ENCODE results near the gene MRTFA.

Gene MRTFA

DNA sequence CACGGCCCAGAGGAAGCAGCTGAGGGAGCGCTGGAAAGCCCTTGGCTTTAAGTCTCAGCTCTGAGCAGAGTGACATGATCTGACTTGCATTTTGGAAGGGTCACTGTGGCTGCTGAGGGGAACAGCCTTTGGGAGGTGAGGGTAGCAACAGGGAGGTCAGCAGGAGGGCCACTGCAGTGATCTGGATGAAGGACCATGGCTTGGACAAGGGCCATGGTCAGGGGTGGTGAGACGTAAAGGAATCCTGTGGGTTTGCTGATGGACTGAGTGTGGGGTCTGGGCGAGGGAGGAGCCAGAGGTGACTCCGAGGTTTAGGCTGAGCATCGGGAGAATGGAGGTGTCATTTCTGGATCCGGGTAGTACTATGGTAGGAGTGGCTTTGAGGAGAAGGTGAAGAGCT, 232.9 kb downstream of the MRTFA start:
- Histone ChIP-seq H4K8ac (ENCODE audit: low read depth, low read length) (no peak overlapping the region), H3K79me1 (ENCODE audit: low read depth, low read length) (peaks cover 9% of the 10 kb centered on the region), H3K27me3 (ENCODE audit: control insufficient read depth in 3 of 3, insufficient read depth in 3 of 3, low read depth in 1 of 3, low read length in 3 of 3) (no peaks in the 10 kb centered on the region), H3K4me3 (ENCODE audit: low read length in 2 of 2) (no peak overlapping the region), H3K9me3 (replicated peaks in 1 of 2; ENCODE audit: control insufficient read depth in 2 of 2, insufficient read depth in 1 of 2, low read depth in 1 of 2, low read length in 2 of 2) (no peaks in the 10 kb centered on the region), H3K14ac (ENCODE audit: low read length) (no peak overlapping the region), H2BK12ac (ENCODE audit: low read length) (no peak overlapping the region), H3K23ac (ENCODE audit: low read depth, low read length, poor library complexity) (no peak overlapping the region), H2AK5ac (ENCODE audit: low read depth, low read length) (no peak overlapping the region), H3K4ac (ENCODE audit: low read length) (no peak overlapping the region), H3K4me1 (ENCODE audit: control insufficient read depth in 2 of 2, insufficient read depth in 1 of 2, low read depth in 1 of 2, low read length in 2 of 2) (no peaks in the 10 kb centered on the region), H3K4me2 (ENCODE audit: insufficient read depth, low read length, poor library complexity, severe bottlenecking) (no peak overlapping the region), H2BK120ac (ENCODE audit: low read depth, low read length) (no peak overlapping the region), H2AFZ (ENCODE audit: low read length) (no peak overlapping the region), H2BK5ac (ENCODE audit: low read length) (no peak overlapping the region), H4K91ac (ENCODE audit: low read depth, low read length, poor library complexity) (no peak overlapping the region), H2BK15ac (ENCODE audit: low read length) (no peak overlapping the region), H3K18ac (ENCODE audit: low read length) (no peak overlapping the region), H3K27ac (replicated peaks; ENCODE audit: low read length) (no peak overlapping the region), H3K9ac (ENCODE audit: low read depth, low read length, poor library complexity) (no peak overlapping the region), H3K36me3 (replicated peaks in 1 of 2; ENCODE audit: control insufficient read depth in 2 of 2, insufficient read depth in 2 of 2, low read length in 2 of 2) (peaks cover 42 to 80% of the 10 kb centered on the region in 2 donors)
- DNase-seq (ENCODE audit: low spot score) = no peak
- no CpG with 5 or more reads among the region's 7 CpGs for WGBS, 2 donors (ENCODE audit: extremely low coverage in 2 of 2, insufficient read length in 2 of 2, insufficient replicate concordance in 1 of 2)

GRCh38 chr22:40403141-40403540, 233.4 kb downstream of the MRTFA start:
- Histone ChIP-seq H3K27ac (replicated peaks; ENCODE audit: low read length) (no peak overlapping the region), H2BK5ac (ENCODE audit: low read length) (no peak overlapping the region), H2AFZ (ENCODE audit: low read length) (no peak overlapping the region), H4K91ac (ENCODE audit: low read depth, low read length, poor library complexity) (no peak overlapping the region), H3K14ac (ENCODE audit: low read length) (no peak overlapping the region), H2BK12ac (ENCODE audit: low read length) (no peak overlapping the region), H3K9me3 (replicated peaks in 1 of 2; ENCODE audit: control insufficient read depth in 2 of 2, insufficient read depth in 1 of 2, low read depth in 1 of 2, low read length in 2 of 2) (no peaks in the 10 kb centered on the region), H3K18ac (ENCODE audit: low read length) (no peak overlapping the region), H2AK5ac (ENCODE audit: low read depth, low read length) (no peak overlapping the region), H3K4me1 (ENCODE audit: control insufficient read depth in 2 of 2, insufficient read depth in 1 of 2, low read depth in 1 of 2, low read length in 2 of 2) (no peaks in the 10 kb centered on the region), H3K23ac (ENCODE audit: low read depth, low read length, poor library complexity) (no peak overlapping the region), H3K79me1 (ENCODE audit: low read depth, low read length) (peaks cover 9% of the 10 kb centered on the region), H4K8ac (ENCODE audit: low read depth, low read length) (no peak overlapping the region), H2BK120ac (ENCODE audit: low read depth, low read length) (no peak overlapping the region), H3K9ac (ENCODE audit: low read depth, low read length, poor library complexity) (no peak overlapping the region), H3K36me3 (replicated peaks in 1 of 2; ENCODE audit: control insufficient read depth in 2 of 2, insufficient read depth in 2 of 2, low read length in 2 of 2) (peaks cover 39 to 75% of the 10 kb centered on the region in 2 donors), H3K27me3 (ENCODE audit: control insufficient read depth in 3 of 3, insufficient read depth in 3 of 3, low read depth in 1 of 3, low read length in 3 of 3) (no peaks in the 10 kb centered on the region), H2BK15ac (ENCODE audit: low read length) (no peak overlapping the region), H3K4me3 (ENCODE audit: low read length in 2 of 2) (no peak overlapping the region), H3K4ac (ENCODE audit: low read length) (no peak overlapping the region), H3K4me2 (ENCODE audit: insufficient read depth, low read length, poor library complexity, severe bottlenecking) (no peak overlapping the region)
- DNase-seq (ENCODE audit: low spot score) = no peak
- no CpG with 5 or more reads among the region's 3 CpGs for WGBS, 2 donors (ENCODE audit: extremely low coverage in 2 of 2, insufficient read length in 2 of 2, insufficient replicate concordance in 1 of 2)

- Histone ChIP-seq H4K91ac (ENCODE audit: low read depth, low read length, poor library complexity) (no peak overlapping the region), H3K36me3 (replicated peaks in 1 of 2; ENCODE audit: control insufficient read depth in 2 of 2, insufficient read depth in 2 of 2, low read length in 2 of 2) (peaks cover 28 to 64% of the 10 kb centered on the region in 2 donors), H3K4me3 (ENCODE audit: low read length in 2 of 2) (no peak overlapping the region), H3K14ac (ENCODE audit: low read length) (no peak overlapping the region), H4K8ac (ENCODE audit: low read depth, low read length) (no peak overlapping the region), H3K9ac (ENCODE audit: low read depth, low read length, poor library complexity) (no peak overlapping the region), H3K79me1 (ENCODE audit: low read depth, low read length) (peaks cover 6% of the 10 kb centered on the region), H3K18ac (ENCODE audit: low read length) (no peak overlapping the region), H2BK5ac (ENCODE audit: low read length) (no peak overlapping the region), H3K4me2 (ENCODE audit: insufficient read depth, low read length, poor library complexity, severe bottlenecking) (no peak overlapping the region), H3K27me3 (ENCODE audit: control insufficient read depth in 3 of 3, insufficient read depth in 3 of 3, low read depth in 1 of 3, low read length in 3 of 3) (no peaks in the 10 kb centered on the region), H3K27ac (replicated peaks; ENCODE audit: low read length) (no peak overlapping the region), H2BK12ac (ENCODE audit: low read length) (no peak overlapping the region), H2AFZ (ENCODE audit: low read length) (no peak overlapping the region), H2AK5ac (ENCODE audit: low read depth, low read length) (no peak overlapping the region), H3K4ac (ENCODE audit: low read length) (no peak overlapping the region), H3K23ac (ENCODE audit: low read depth, low read length, poor library complexity) (no peak overlapping the region), H3K9me3 (replicated peaks in 1 of 2; ENCODE audit: control insufficient read depth in 2 of 2, insufficient read depth in 1 of 2, low read depth in 1 of 2, low read length in 2 of 2) (no peaks in the 10 kb centered on the region), H2BK120ac (ENCODE audit: low read depth, low read length) (no peak overlapping the region), H2BK15ac (ENCODE audit: low read length) (no peak overlapping the region), H3K4me1 (ENCODE audit: control insufficient read depth in 2 of 2, insufficient read depth in 1 of 2, low read depth in 1 of 2, low read length in 2 of 2) (peaks cover 3 to 4% of the 10 kb centered on the region in 2 donors)
- no CpG with 5 or more reads among the region's 8 CpGs for WGBS, 2 donors (ENCODE audit: extremely low coverage in 2 of 2, insufficient read length in 2 of 2, insufficient replicate concordance in 1 of 2)
- no peak for DNase-seq (ENCODE audit: low spot score)
These were observed 234.5 kb downstream of the MRTFA start for GRCh38 chr22:40401981-40402406.

DNA sequence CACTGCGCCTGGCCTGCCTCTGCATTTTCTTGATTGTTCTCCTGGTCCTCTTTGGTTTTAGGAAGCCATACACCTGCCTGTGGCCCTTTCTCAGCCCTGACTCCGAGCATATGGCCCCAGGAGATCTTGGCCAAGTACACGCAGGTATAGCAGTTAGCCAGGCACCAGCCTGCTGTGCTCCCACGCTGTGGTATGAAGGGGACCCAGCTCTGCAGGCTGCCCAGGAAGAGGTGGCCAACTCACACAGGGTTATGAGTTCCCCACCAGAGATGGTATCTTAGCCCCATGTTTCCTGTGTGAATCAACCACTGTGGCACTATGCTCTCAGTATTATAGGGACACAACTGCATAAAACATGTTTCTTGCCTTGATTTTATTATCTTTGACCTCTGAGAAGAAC, 235.0 kb downstream of the MRTFA start:
- peaks cover 5% of the 10 kb centered on the region for H3K79me1 ChIP-seq (ENCODE audit: low read depth, low read length)
- no peak overlapping the region for H3K18ac ChIP-seq (ENCODE audit: low read length)
- no peaks in the 10 kb centered on the region for H3K9me3 ChIP-seq (replicated peaks in 1 of 2; ENCODE audit: control insufficient read depth in 2 of 2, insufficient read depth in 1 of 2, low read depth in 1 of 2, low read length in 2 of 2)
- no peak overlapping the region for H4K8ac ChIP-seq (ENCODE audit: low read depth, low read length)
- DNase-seq (ENCODE audit: low spot score) = no peak
- no peak overlapping the region for H4K91ac ChIP-seq (ENCODE audit: low read depth, low read length, poor library complexity)
- H3K36me3 ChIP-seq (replicated peaks in 1 of 2; ENCODE audit: control insufficient read depth in 2 of 2, insufficient read depth in 2 of 2, low read length in 2 of 2) = peaks cover 24 to 59% of the 10 kb centered on the region in 2 donors
- no peak overlapping the region for H3K23ac ChIP-seq (ENCODE audit: low read depth, low read length, poor library complexity)
- H2AK5ac ChIP-seq (ENCODE audit: low read depth, low read length) = no peak overlapping the region
- peak overlapping the region in 1 of 2 donors; percentile 23 for H3K4me3 ChIP-seq (ENCODE audit: low read length in 2 of 2)
- no peak overlapping the region for H3K4ac ChIP-seq (ENCODE audit: low read length)
- H3K9ac ChIP-seq (ENCODE audit: low read depth, low read length, poor library complexity) = no peak overlapping the region
- H3K4me2 ChIP-seq (ENCODE audit: insufficient read depth, low read length, poor library complexity, severe bottlenecking) = no peak overlapping the region
- no peak overlapping the region for H2BK15ac ChIP-seq (ENCODE audit: low read length)
- H2BK120ac ChIP-seq (ENCODE audit: low read depth, low read length) = peak overlapping the region; percentile 76
- no CpG with 5 or more reads among the region's 4 CpGs for WGBS, 2 donors (ENCODE audit: extremely low coverage in 2 of 2, insufficient read length in 2 of 2, insufficient replicate concordance in 1 of 2)
- no peak overlapping the region for H3K27ac ChIP-seq (replicated peaks; ENCODE audit: low read length)
- H2BK12ac ChIP-seq (ENCODE audit: low read length) = no peak overlapping the region
- H2AFZ ChIP-seq (ENCODE audit: low read length) = no peak overlapping the region
- H3K14ac ChIP-seq (ENCODE audit: low read length) = no peak overlapping the region
- no peak overlapping the region for H2BK5ac ChIP-seq (ENCODE audit: low read length)
- peaks cover 5 to 6% of the 10 kb centered on the region in 2 donors for H3K4me1 ChIP-seq (ENCODE audit: control insufficient read depth in 2 of 2, insufficient read depth in 1 of 2, low read depth in 1 of 2, low read length in 2 of 2)
- no peaks in the 10 kb centered on the region for H3K27me3 ChIP-seq (ENCODE audit: control insufficient read depth in 3 of 3, insufficient read depth in 3 of 3, low read depth in 1 of 3, low read length in 3 of 3)
